ENCODE data around the gene ZDHHC14. TPM values are rescaled to one million over a fixed set of nuclear protein-coding genes. Genes with fewer than 3 reads are reported as not detected.

ZDHHC14 gene
- total and polyA plus RNA-seq, 2 of the 8 experiments (the other 6 are each of a cell fraction or from before 2014, with no cell fraction given): 2.9 to 5.3 TPM

DNA sequence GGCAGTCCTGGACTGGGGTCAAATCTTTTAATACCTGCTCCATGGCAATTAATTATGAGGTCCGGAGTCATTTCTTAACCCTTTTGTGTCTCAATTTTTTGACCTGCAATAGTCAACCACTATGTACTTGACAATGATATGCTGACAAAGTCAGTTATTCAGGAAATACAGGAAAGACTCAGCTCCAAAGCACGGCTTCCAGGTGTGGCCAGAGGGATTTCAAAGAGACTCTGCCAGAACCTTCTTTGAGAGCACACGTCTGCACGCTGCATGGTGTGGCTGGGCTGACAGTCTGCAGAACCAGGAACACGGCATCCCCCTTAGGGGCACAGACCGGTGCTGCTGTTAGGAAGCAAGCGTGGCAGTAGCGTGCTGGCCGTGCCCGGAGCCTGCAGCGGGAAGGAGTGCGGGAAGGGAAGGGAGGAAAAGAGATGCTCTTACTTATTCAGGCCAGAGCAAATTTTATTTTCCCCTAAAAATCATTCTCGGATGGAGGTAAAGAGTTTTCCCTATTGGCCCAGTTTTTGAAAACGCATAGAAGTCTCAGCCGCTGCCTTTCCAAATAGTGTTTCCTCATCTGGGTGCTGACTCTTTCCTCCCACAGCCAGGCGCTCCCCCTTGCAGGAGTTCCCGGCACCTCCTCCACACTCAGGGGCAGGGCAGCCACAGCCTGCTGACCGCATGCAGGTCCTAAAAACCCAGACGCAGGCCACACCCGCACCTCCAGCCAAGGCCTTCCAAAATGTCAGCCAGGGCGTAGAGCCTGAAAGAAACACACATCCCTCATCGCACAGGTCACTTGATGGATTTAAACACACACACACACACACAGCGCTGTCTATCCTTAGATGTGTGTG, 254.6 kb downstream of the ZDHHC14 start:
- Histone ChIP-seq H3K4me2 (ENCODE audit: insufficient read depth in 1 of 2, low read depth in 2 of 2, low read length in 2 of 2) (no peak overlapping the region), H2AFZ (ENCODE audit: low read length) (no peak overlapping the region), H3K18ac (ENCODE audit: extremely low read depth, low read length) (no peak overlapping the region), H3K27me3 (replicated peaks in 1 of 4; ENCODE audit: control insufficient read depth in 3 of 4, extremely low read depth in 1 of 4, insufficient read depth in 3 of 4, low read length in 3 of 4) (no peaks in the 10 kb centered on the region), H4K8ac (ENCODE audit: extremely low read depth, insufficient read depth, low read length) (no peak overlapping the region), H3K9ac (replicated peaks in 1 of 4; ENCODE audit: extremely low read depth in 1 of 4, low read depth in 3 of 4, low read length in 3 of 4) (no peak overlapping the region), H2BK20ac (ENCODE audit: low read length) (no peak overlapping the region), H3K4me1 (replicated peaks in 1 of 4; ENCODE audit: control insufficient read depth in 3 of 4, insufficient read depth in 4 of 4, low read length in 3 of 4) (peaks cover 0 to 3% (median 0%) of the 10 kb centered on the region in 4 experiments; a peak in 2 of 7 replicates), H4K5ac (ENCODE audit: insufficient read length, low read depth, low read length) (no peak overlapping the region), H4K20me1 (replicated peaks in 1 of 2; ENCODE audit: control insufficient read depth in 1 of 2, insufficient read depth in 2 of 2, low read length in 2 of 2) (peaks cover 0 to 2% of the 10 kb centered on the region in 2 experiments), H3K4me3 (ENCODE audit: extremely low read depth in 1 of 4, insufficient read depth in 2 of 4, low read depth in 3 of 4, low read length in 4 of 4) (no peak overlapping the region), H4K91ac (replicated peaks; ENCODE audit: insufficient read length, low read length) (peak overlapping the region; percentile 18), H3K14ac (ENCODE audit: insufficient read length) (no peak overlapping the region), H3K79me1 (ENCODE audit: low read depth, low read length) (no peaks in the 10 kb centered on the region; the same call in 1 of the 2 replicates), H2BK5ac (ENCODE audit: low read depth, low read length) (no peak overlapping the region), H2AK5ac (ENCODE audit: low read depth, low read length) (no peak overlapping the region), H3K56ac (replicated peaks; ENCODE audit: insufficient read length, low read depth, low read length) (no peak overlapping the region), H3K36me3 (ENCODE audit: control insufficient read depth in 2 of 4, insufficient read depth in 4 of 4, low read length in 3 of 4) (no peaks in the 10 kb centered on the region; a peak in 1 of 8 replicates), H3K9me3 (ENCODE audit: insufficient read depth in 2 of 2, low read depth in 1 of 2, low read length in 1 of 2) (no peaks in the 10 kb centered on the region), H3K79me2 (ENCODE audit: control insufficient read depth in 1 of 2, insufficient read depth in 2 of 2, low read length in 2 of 2) (no peaks in the 10 kb centered on the region), H3K23ac (ENCODE audit: insufficient read length) (no peak overlapping the region), H2BK120ac (replicated peaks; ENCODE audit: low read depth, low read length) (no peak overlapping the region), H3K4ac (replicated peaks; ENCODE audit: insufficient read length, low read depth, low read length) (no peak overlapping the region), H2BK15ac (ENCODE audit: low read length) (no peak overlapping the region), H3K23me2 (ENCODE audit: low read depth, low read length) (peaks cover 4% of the 10 kb centered on the region; the same call in 1 of the 2 replicates), H2BK12ac (ENCODE audit: low read depth, low read length) (no peak overlapping the region), H3K27ac (ENCODE audit: low read depth, low read length) (no peak overlapping the region)
- no peak for FAIRE-seq
- DNase-seq (ENCODE audit: low read depth in 1 of 2, low spot score in 2 of 2): no peak
- CTCF ChIA-PET (ENCODE audit: partially characterized antibody): interaction anchor here (0.6 to 1.3 kb wide), 5 partner anchors 10 to 278 kb away, joined by 3 to 5 read pairs (median 3); no protein-coding TSS in a partner anchor
- 89% methylated on average over 23 of the region's 23 CpGs; no CpG with 5 or more reads in 1 of the 2 experiments for WGBS, 2 experiments (ENCODE audit: extremely low coverage in 1 of 2, insufficient coverage in 1 of 2, insufficient read length in 1 of 2, insufficient replicate concordance in 2 of 2, low coverage in 1 of 2, low lambda C conversion rate in 2 of 2, missing lambda C conversion rate in 1 of 2)
- POLR2A ChIA-PET (ENCODE audit: partially characterized antibody): interaction anchor here (1.3 kb wide), 1 partner anchor 10 kb away, joined by 4 read pairs; no protein-coding TSS in a partner anchor
- TF ChIP-seq GABPA (IDR thresholded peaks at IDR 0.05; ENCODE audit: borderline replicate concordance, insufficient read depth, low read length) (no peak), BCL11A (IDR thresholded peaks at IDR 0.05; ENCODE audit: low read depth in 2 of 2, low read length in 2 of 2) (no peak), BACH1 (IDR thresholded peaks at IDR 0.05; ENCODE audit: low read length) (no peak), CREB1 (IDR thresholded peaks at IDR 0.05) (no peak)
